C4-2B (cell line): ENCODE data around the gene GPR158.

Experiments
- H3K27ac ChIP-seq: fragments of 450-650 bp; 2 replicates; pipeline ENCODE4 v1.5.1; 2017
- CTCF ChIP-seq: fragments of 450-650 bp; conservative IDR thresholded peaks from 2 replicates; pipeline ENCODE4 v1.5.1; 2017; ENCODE audit warnings: mild to moderate bottlenecking
- ZFX ChIP-seq: fragments of 450-650 bp; IDR thresholded peaks from 2 replicates; pipeline ENCODE4 v1.6.1; 2017

Gene GPR158

GRCh38 chr10:25509151-25509550, 334.4 kb downstream of the GPR158 start:
- TF ChIP-seq ZFX (no peak), CTCF (no peak)
- no peak overlapping the region for H3K27ac ChIP-seq

- TF ChIP-seq ZFX (no peak), CTCF (no peak)
- no peak overlapping the region for H3K27ac ChIP-seq
Measured at GRCh38 chr10:25522294-25522693, 347.5 kb downstream of the GPR158 start.

GRCh38 chr10:25522946-25523608, 348.3 kb downstream of the GPR158 start:
- TF ChIP-seq CTCF = peak; percentile 44
- TF ChIP-seq ZFX = no peak
- no peak overlapping the region for H3K27ac ChIP-seq

- H3K27ac ChIP-seq = no peak overlapping the region
- TF ChIP-seq ZFX = no peak
- TF ChIP-seq CTCF = no peak
Measured at GRCh38 chr10:25530306-25530705, 355.5 kb downstream of the GPR158 start.

- TF ChIP-seq ZFX (no peak), CTCF (no peak)
- H3K27ac ChIP-seq = no peak overlapping the region
Measured at GRCh38 chr10:25531457-25532061, 356.8 kb downstream of the GPR158 start.

- TF ChIP-seq CTCF (no peak), ZFX (no peak)
- no peak overlapping the region for H3K27ac ChIP-seq
Measured at GRCh38 chr10:25532213-25532612, 357.4 kb downstream of the GPR158 start.

GRCh38 chr10:25536027-25536426, 361.2 kb downstream of the GPR158 start:
- no peak for TF ChIP-seq CTCF
- TF ChIP-seq ZFX = no peak
- no peak overlapping the region for H3K27ac ChIP-seq
